Endothelial cell of umbilical vein (primary cell): Measurements from ENCODE around the gene MSTO1. TPM values are rescaled to one million over a fixed set of nuclear protein-coding genes. Genes with fewer than 3 reads are reported as not detected.
"Not testable (repeated sequence)": the region's sequence is repeated elsewhere in the genome, so short reads cannot be mapped to it uniquely, and the experiment has no call there.

Source experiments
- BruUV-seq: library from RNA; stranded (reverse); fragments of 400-500 nt; replicated peaks from 2 replicates; lab custom pipeline; 2021; lab: Mats Ljungman, UMichigan
- CTCF ChIA-PET: fragments of 300-600, 350-600 bp; sonication (Branson Sonifier 250); formaldehyde crosslinking; loops from one replicate; lab custom pipeline; 2021; ENCODE audit warnings: antibody characterized with exemption, inconsistent platforms; lab: Charles Lee
- POLR2A ChIA-PET: fragments of 300-600, 350-600 bp; sonication (Branson Sonifier 250); formaldehyde crosslinking; loops from one replicate; lab custom pipeline; 2021; ENCODE audit warnings: antibody characterized with exemption, inconsistent platforms; lab: Charles Lee
- DNase-seq: peaks from one replicate; pipeline ENCODE4 v3.0.0-alpha.2; 2011; ENCODE audit warnings: low read depth, low spot score
- FAIRE-seq: peaks from 2 replicates; lab custom pipeline; 2011; peaks lifted over from hg19 to GRCh38; lab: Jason Lieb, UNC
- H2AFZ ChIP-seq: 2 replicates; pipeline ENCODE4 v1.6.0; 2012; ENCODE audit warnings: low read depth, low read length, control low read depth, inconsistent platforms
- H3K27ac ChIP-seq: 2 replicates; pipeline ENCODE4 v1.5.1; 2011; ENCODE audit warnings: low read depth, mild to moderate bottlenecking, control low read depth, low read length, moderate library complexity; ENCODE audit not compliant: insufficient read depth
- H3K27me3 ChIP-seq, 2 experiments: 2 replicates each; pipeline versions ENCODE4 v1.6.0 to v1.6.1; 2011; ENCODE audit warnings: low read length in 2 of 2, mixed read lengths in 1 of 2; ENCODE audit not compliant: control insufficient read depth in 2 of 2, insufficient read depth in 2 of 2
- H3K36me3 ChIP-seq, 2 experiments: 2 replicates in 1 of 2; 3 replicates in 1 of 2; pipeline ENCODE4 v1.5.1; 2011; ENCODE audit warnings: low read length in 2 of 2, mild to moderate bottlenecking in 1 of 2, moderate library complexity in 1 of 2; ENCODE audit not compliant: control insufficient read depth in 2 of 2, insufficient read depth in 2 of 2; ENCODE audit errors: extremely low read depth in 1 of 2
- H3K4me1 ChIP-seq: 3 replicates; pipeline ENCODE4 v1.5.1; 2011; ENCODE audit warnings: mild to moderate bottlenecking, low read length; ENCODE audit not compliant: control insufficient read depth, insufficient read depth; ENCODE audit errors: extremely low read depth
- H3K4me2 ChIP-seq: 2 replicates; pipeline ENCODE4 v1.6.1; 2011; ENCODE audit warnings: low read length, control low read depth, mixed read lengths; ENCODE audit not compliant: insufficient read depth
- H3K4me3 ChIP-seq, 3 experiments: fragments of 200-600 bp in 1 of 3; sonication (generic), shearing (Covaris generic) in 1 of 3; replicated peaks in 1 of 3; 2 replicates each; pipeline ENCODE4 v1.5.1; 2011 to 2016; ENCODE audit warnings: control low read depth in 3 of 3, low read length in 3 of 3, mild to moderate bottlenecking in 2 of 3, inconsistent platforms in 1 of 3, low read depth in 1 of 3, moderate library complexity in 1 of 3; ENCODE audit not compliant: insufficient read depth in 1 of 3
- H3K79me2 ChIP-seq: 2 replicates; pipeline ENCODE4 v1.6.0; 2012; ENCODE audit warnings: low read length, inconsistent platforms; ENCODE audit not compliant: control insufficient read depth, insufficient read depth
- H3K9ac ChIP-seq: replicated peaks from 2 replicates; pipeline ENCODE3; 2011; ENCODE audit warnings: low read length, control low read depth; ENCODE audit not compliant: insufficient read depth; ENCODE audit errors: extremely low read depth
- H3K9me1 ChIP-seq: replicated peaks from 3 replicates; pipeline ENCODE4 v1.6.0; 2011; ENCODE audit warnings: mild to moderate bottlenecking, low read length; ENCODE audit not compliant: control insufficient read depth, insufficient read depth; ENCODE audit errors: extremely low read depth
- H3K9me3 ChIP-seq: replicated peaks from 2 replicates; pipeline ENCODE4 v1.5.1; 2012; ENCODE audit warnings: low read length, inconsistent platforms; ENCODE audit not compliant: control insufficient read depth, insufficient read depth
- H4K20me1 ChIP-seq: replicated peaks from 2 replicates; pipeline ENCODE3; 2011; ENCODE audit warnings: mild to moderate bottlenecking, low read length; ENCODE audit not compliant: control insufficient read depth, insufficient read depth; ENCODE audit errors: extremely low read depth
- CTCF ChIP-seq, 2 donors: IDR thresholded peaks; 1 replicate in 1 of 2; 2 replicates in 1 of 2; pipeline ENCODE4 v1.5.1; 2011; ENCODE audit warnings: low read length in 2 of 2, mild to moderate bottlenecking in 2 of 2, moderate library complexity in 2 of 2, control low read depth in 1 of 2, inconsistent platforms in 1 of 2, low read depth in 1 of 2; ENCODE audit not compliant: insufficient read depth in 1 of 2; ENCODE audit errors: extremely low read depth in 1 of 2
- EZH2 ChIP-seq: IDR thresholded peaks from 2 replicates; pipeline ENCODE4 v1.6.1; 2012; ENCODE audit warnings: borderline replicate concordance, low read depth, mild to moderate bottlenecking, moderate library complexity, low read length, inconsistent platforms; ENCODE audit not compliant: severe bottlenecking
- FOS ChIP-seq: IDR thresholded peaks from 2 replicates; pipeline ENCODE4 v1.6.1; 2011; ENCODE audit warnings: mild to moderate bottlenecking, low read length, moderate library complexity, borderline replicate concordance; ENCODE audit not compliant: insufficient read depth
- GATA2 ChIP-seq: IDR thresholded peaks from 2 replicates; pipeline ENCODE4 v1.7.0; 2011; ENCODE audit warnings: low read depth, mild to moderate bottlenecking, moderate library complexity, mixed read lengths, low read length; ENCODE audit not compliant: insufficient read length, insufficient read depth
- JUN ChIP-seq: IDR thresholded peaks from 2 replicates; pipeline ENCODE4 v1.6.1; 2011; ENCODE audit warnings: borderline replicate concordance, low read depth; ENCODE audit not compliant: insufficient read length, insufficient read depth
- MAX ChIP-seq: IDR thresholded peaks from 2 replicates; pipeline ENCODE4 v1.6.1; 2011; ENCODE audit not compliant: insufficient read depth, insufficient read length
- MYC ChIP-seq: IDR thresholded peaks from one replicate; pipeline ENCODE4 v1.6.1; 2011; ENCODE audit warnings: mild to moderate bottlenecking, low read depth, low read length
- POLR2A ChIP-seq: IDR thresholded peaks from 2 replicates; pipeline ENCODE4 v1.6.1; 2012; ENCODE audit warnings: low read depth, mild to moderate bottlenecking, control low read depth, low read length
- POLR2AphosphoS5 ChIP-seq: IDR thresholded peaks from 2 replicates; pipeline ENCODE4 v1.6.1; 2012; ENCODE audit warnings: low read depth, mild to moderate bottlenecking, control low read depth, low read length, moderate library complexity; ENCODE audit not compliant: insufficient read depth
- dilution Hi-C: fragments of 300-500 bp; cut with MboI; formaldehyde crosslinking; loops from one replicate; pipeline ENCODE4 v1.15.0; 2019; ENCODE audit warnings: low sequenced_read_pairs; ENCODE audit not compliant: extremely low pct_ligation_motif_present
- intact Hi-C: fragments of 100-400 bp; cut with micrococcal nuclease; formaldehyde crosslinking; loops from one replicate; pipeline ENCODE4 v1.10.0; 2022
- polyA plus RNA-seq, 4 experiments: library from polyadenylated mRNA; depleted of rRNA in 3 of 4; stranded (reverse) in 3 of 4; unstranded in 1 of 4; fragments of >200 nt; gene quantifications; 2 replicates each; pipeline versions ENCODE4 v1.2.1 to v1.2.3, GENCODE V29; 2011 to 2012; ENCODE audit warnings: missing spikeins in 1 of 4
- total RNA-seq: library from RNA; stranded (reverse); gene quantifications from 2 replicates; pipeline ENCODE4 v1.2.3, GENCODE V29; 2021

Gene MSTO1
- total and polyA plus RNA-seq, 2 donors (not counting 3 experiments of a cell fraction or from before 2014, with no cell fraction given), result 36.8 to 51.9 TPM

GRCh38 chr1:155640367-155640766 lies 30.3 kb downstream of the MSTO1 start:
- Histone ChIP-seq H3K9me1 (no peaks in the 10 kb centered on the region), H3K79me2 (no peaks in the 10 kb centered on the region), H3K27ac (no peak overlapping the region), H3K36me3 (no peaks in the 10 kb centered on the region), H3K9ac (no peak overlapping the region), H3K4me2 (no peak overlapping the region), H4K20me1 (no peaks in the 10 kb centered on the region), H3K9me3 (peaks cover 4% of the 10 kb centered on the region), H2AFZ (no peak overlapping the region), H3K27me3 (no peaks in the 10 kb centered on the region), H3K4me3 (no peak overlapping the region), H3K4me1 (no peaks in the 10 kb centered on the region)
- no TSS peak for BruUV-seq
- no peak for FAIRE-seq
- dilution Hi-C loops, result no loop called here
- DNase-seq, result no peak
- intact Hi-C loops, result no loop called here
- ChIA-PET CTCF (interaction anchor here (1.5 kb wide), 1 partner anchor 11 kb away, joined by 3 read pairs; no protein-coding TSS in a partner anchor), POLR2A (no interaction called here)
- TF ChIP-seq CTCF (IDR thresholded peaks at IDR 0.05; ENCODE audit: extremely low read depth in 1 of 2, insufficient read depth in 1 of 2, low read depth in 1 of 2, low read length in 2 of 2), result no peak
- TF ChIP-seq MYC, result no peak
- TF ChIP-seq EZH2, result no peak
- TF ChIP-seq JUN, result no peak
- TF ChIP-seq FOS, result no peak
- TF ChIP-seq POLR2A, result no peak
- TF ChIP-seq MAX, result no peak
- no peak for TF ChIP-seq POLR2AphosphoS5
- no peak for TF ChIP-seq GATA2

- DNase-seq, H3K4me1 ChIP-seq, H3K27me3 ChIP-seq, BruUV-seq, H3K9me3 ChIP-seq, H3K27ac ChIP-seq, intact Hi-C loops, FAIRE-seq, H3K9me1 ChIP-seq, H2AFZ ChIP-seq, CTCF ChIA-PET, H3K79me2 ChIP-seq, POLR2A ChIA-PET, H3K4me2 ChIP-seq, H3K36me3 ChIP-seq, H3K4me3 ChIP-seq, H3K9ac ChIP-seq, dilution Hi-C loops, H4K20me1 ChIP-seq: not testable (repeated sequence)
These were observed 32.7 kb downstream of the MSTO1 start for GRCh38 chr1:155642559-155643180.
